NT2/D1 (cell line): Measurements from ENCODE around the gene BACH2.

Source experiments
- DNase-seq: peaks from one replicate; pipeline ENCODE4 v3.0.0-alpha.2; 2011; ENCODE audit warnings: low read depth, low spot score
- H3K27me3 ChIP-seq: 2 replicates; pipeline ENCODE4 v1.6.0; 2011; ENCODE audit warnings: mild to moderate bottlenecking; ENCODE audit not compliant: insufficient read length, insufficient read depth
- H3K36me3 ChIP-seq: 2 replicates; pipeline ENCODE4 v1.6.1; 2011; ENCODE audit warnings: mild to moderate bottlenecking, low read length, mixed read lengths; ENCODE audit not compliant: insufficient read depth, insufficient read length
- H3K4me1 ChIP-seq: 2 replicates; pipeline ENCODE4 v1.5.1; 2011; ENCODE audit not compliant: insufficient read depth, insufficient read length
- H3K4me3 ChIP-seq: 2 replicates; pipeline ENCODE4 v1.5.1; 2011; ENCODE audit warnings: low read depth; ENCODE audit not compliant: insufficient read length
- H3K9ac ChIP-seq: 2 replicates; pipeline ENCODE4 v1.6.0; 2011; ENCODE audit warnings: low read depth; ENCODE audit not compliant: insufficient read length
- H3K9me3 ChIP-seq: 2 replicates; pipeline ENCODE4 v1.5.1; 2011; ENCODE audit warnings: mild to moderate bottlenecking, low read length; ENCODE audit not compliant: insufficient read depth
- SUZ12 ChIP-seq: IDR thresholded peaks from 2 replicates; pipeline ENCODE4 v1.6.1; 2011; ENCODE audit not compliant: insufficient read length, insufficient read depth; ENCODE audit errors: extremely low read depth
- YY1 ChIP-seq: IDR thresholded peaks from 2 replicates; pipeline ENCODE4 v1.6.1; 2011; ENCODE audit not compliant: insufficient read length, insufficient read depth
- ZNF274 ChIP-seq: IDR thresholded peaks from 2 replicates; pipeline ENCODE4 v1.6.1; 2011; ENCODE audit warnings: mild to moderate bottlenecking, low read depth, low read length

BACH2 gene

DNA sequence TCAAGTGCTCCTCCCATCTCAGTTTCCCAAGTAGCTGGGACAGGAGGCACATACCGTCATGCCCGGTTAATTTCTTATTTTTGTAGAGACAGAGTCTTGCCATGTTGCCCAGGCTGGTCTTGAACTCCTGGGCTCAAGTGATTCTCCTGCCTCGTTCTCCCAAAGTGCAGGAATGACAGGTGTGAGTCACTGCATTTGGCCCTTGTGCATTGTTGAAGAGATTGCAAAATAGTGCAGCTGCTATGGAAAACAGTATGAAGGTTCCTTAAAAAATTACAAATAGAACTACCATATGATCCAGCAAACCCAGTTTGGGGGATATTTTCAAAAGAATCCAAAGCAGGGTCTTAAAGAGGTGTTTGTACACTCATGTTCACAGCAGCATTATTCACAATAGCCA lies 333.3 kb downstream of the BACH2 start:
- H3K36me3 ChIP-seq, result no peaks in the 10 kb centered on the region
- H3K27me3 ChIP-seq, result no peaks in the 10 kb centered on the region
- H3K9ac ChIP-seq, result no peak overlapping the region
- no peaks in the 10 kb centered on the region for H3K4me1 ChIP-seq
- no peaks in the 10 kb centered on the region for H3K9me3 ChIP-seq
- TF ChIP-seq YY1 (no peak), SUZ12 (no peak), ZNF274 (no peak)
- DNase-seq, result no peak
- no peak overlapping the region for H3K4me3 ChIP-seq

DNA sequence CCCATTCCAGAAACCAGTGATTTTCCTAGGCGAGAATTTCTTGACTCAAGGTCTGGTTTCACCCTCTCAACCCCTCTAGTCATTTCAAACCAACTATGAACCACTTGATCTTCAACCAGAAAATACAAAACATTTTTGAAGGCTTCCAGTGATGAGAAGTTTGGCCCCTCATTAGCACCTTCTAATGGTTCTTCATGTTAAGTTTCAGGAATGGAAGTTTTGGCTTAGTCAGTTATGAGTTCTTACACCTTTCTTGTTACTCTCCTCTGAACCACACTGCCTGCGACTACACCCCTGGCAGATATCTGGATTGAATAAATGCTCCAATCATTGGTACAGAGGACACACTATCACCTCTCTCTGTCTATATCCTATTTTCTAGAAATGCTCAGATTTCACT lies 335.2 kb downstream of the BACH2 start:
- Histone ChIP-seq H3K36me3 (no peaks in the 10 kb centered on the region), H3K4me3 (no peak overlapping the region), H3K9me3 (no peaks in the 10 kb centered on the region), H3K4me1 (no peaks in the 10 kb centered on the region), H3K9ac (no peak overlapping the region), H3K27me3 (no peaks in the 10 kb centered on the region)
- DNase-seq, result no peak
- no peak for TF ChIP-seq SUZ12
- no peak for TF ChIP-seq ZNF274
- TF ChIP-seq YY1, result no peak

DNA sequence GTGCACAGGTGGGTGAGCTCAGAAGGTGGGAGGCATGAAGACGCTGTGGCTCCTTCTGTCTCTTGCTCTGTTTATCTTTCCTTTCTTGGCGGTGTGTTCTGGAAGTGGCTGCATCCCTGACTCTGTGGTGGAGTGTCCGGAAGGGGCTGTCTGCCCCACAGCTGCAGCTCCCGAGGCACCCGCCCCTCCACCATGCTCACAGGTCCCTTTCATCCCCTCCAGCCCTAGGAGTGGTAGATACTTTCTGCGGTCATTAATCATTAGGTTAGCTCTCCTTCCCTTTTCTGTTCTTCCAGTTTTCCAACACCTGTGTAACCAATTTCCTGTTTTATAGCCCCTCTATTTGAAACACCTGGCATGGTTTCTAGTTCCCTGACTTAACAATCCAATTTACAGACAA lies 336.8 kb downstream of the BACH2 start:
- H3K9me3 ChIP-seq, result no peaks in the 10 kb centered on the region
- no peaks in the 10 kb centered on the region for H3K4me1 ChIP-seq
- no peak for TF ChIP-seq SUZ12
- no peak for TF ChIP-seq YY1
- no peak for TF ChIP-seq ZNF274
- no peaks in the 10 kb centered on the region for H3K27me3 ChIP-seq
- no peak overlapping the region for H3K9ac ChIP-seq
- no peak for DNase-seq
- no peak overlapping the region for H3K4me3 ChIP-seq
- no peaks in the 10 kb centered on the region for H3K36me3 ChIP-seq

DNA sequence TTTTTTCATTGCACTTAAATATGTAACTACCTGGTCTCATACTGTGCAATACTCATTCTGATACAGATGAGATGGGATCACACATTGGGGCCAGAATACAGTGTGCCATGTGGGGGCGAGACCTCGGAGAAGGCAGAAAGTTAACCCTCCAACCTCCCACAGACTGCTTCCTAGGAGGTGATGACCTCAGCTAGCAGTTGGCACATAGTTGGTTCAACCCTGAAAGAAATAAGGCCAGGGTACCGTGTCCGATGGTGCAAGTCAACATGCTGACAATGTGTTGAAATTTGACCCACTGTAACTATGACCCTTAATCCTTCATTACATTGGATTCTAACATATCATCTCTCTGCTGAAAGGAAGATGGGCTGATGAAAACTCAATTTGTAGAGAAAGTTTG lies 340.5 kb downstream of the BACH2 start:
- H3K27me3 ChIP-seq, result no peaks in the 10 kb centered on the region

DNA sequence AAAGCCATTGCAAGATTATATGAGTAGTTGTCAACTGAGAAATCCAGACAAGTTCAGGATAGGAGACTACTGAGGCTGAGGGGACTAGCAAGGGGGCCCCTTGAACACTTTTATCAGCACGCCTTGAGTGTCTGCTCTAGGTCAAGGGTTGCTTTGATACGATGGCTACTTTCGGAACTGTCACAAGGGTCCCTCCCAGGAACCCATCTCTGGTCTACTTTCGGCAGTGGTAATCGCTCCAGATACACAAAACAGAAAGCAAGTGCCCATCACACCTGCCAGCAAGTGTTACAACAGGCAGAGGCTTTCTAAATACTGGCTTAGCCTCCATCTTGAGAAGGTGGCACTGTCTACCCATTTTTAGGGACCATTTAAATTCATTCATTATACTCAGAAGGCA lies 341.3 kb downstream of the BACH2 start:
- Histone ChIP-seq H3K36me3 (peaks cover 6% of the 10 kb centered on the region), H3K4me1 (peaks cover 6% of the 10 kb centered on the region)
- no peak for DNase-seq

More for the DNA sequence above, 340.5 kb downstream of the BACH2 start:
- DNase-seq, result no peak
- H3K4me3 ChIP-seq, result no peak overlapping the region
- H3K9me3 ChIP-seq, result no peaks in the 10 kb centered on the region
- H3K4me1 ChIP-seq, result no peaks in the 10 kb centered on the region
- H3K9ac ChIP-seq, result no peak overlapping the region
- TF ChIP-seq YY1 (no peak), SUZ12 (no peak), ZNF274 (no peak)
- H3K36me3 ChIP-seq, result no peaks in the 10 kb centered on the region

GRCh38 chr6:89954721-89955148 lies 341.9 kb downstream of the BACH2 start:
- peaks cover 11% of the 10 kb centered on the region for H3K36me3 ChIP-seq
- TF ChIP-seq YY1 (no peak), SUZ12 (no peak), ZNF274 (no peak)
- H3K27me3 ChIP-seq, result no peaks in the 10 kb centered on the region
- no peak overlapping the region for H3K4me3 ChIP-seq
- no peak overlapping the region for H3K9ac ChIP-seq
- no peak for DNase-seq
- H3K9me3 ChIP-seq, result no peaks in the 10 kb centered on the region
- peaks cover 8% of the 10 kb centered on the region for H3K4me1 ChIP-seq

More for the DNA sequence above, 341.3 kb downstream of the BACH2 start:
- no peak overlapping the region for H3K9ac ChIP-seq
- H3K9me3 ChIP-seq, result no peaks in the 10 kb centered on the region
- no peaks in the 10 kb centered on the region for H3K27me3 ChIP-seq
- no peak overlapping the region for H3K4me3 ChIP-seq
- TF ChIP-seq ZNF274 (no peak), SUZ12 (no peak), YY1 (no peak)

- peaks cover 8% of the 10 kb centered on the region for H3K4me1 ChIP-seq
- H3K9me3 ChIP-seq, result no peaks in the 10 kb centered on the region
- H3K9ac ChIP-seq, result no peak overlapping the region
- DNase-seq, result no peak
- no peaks in the 10 kb centered on the region for H3K27me3 ChIP-seq
- H3K36me3 ChIP-seq, result peaks cover 11% of the 10 kb centered on the region
- H3K4me3 ChIP-seq, result no peak overlapping the region
- no peak for TF ChIP-seq YY1
- TF ChIP-seq SUZ12, result no peak
- no peak for TF ChIP-seq ZNF274
These were observed 344.0 kb downstream of the BACH2 start for GRCh38 chr6:89952686-89953085.

DNA sequence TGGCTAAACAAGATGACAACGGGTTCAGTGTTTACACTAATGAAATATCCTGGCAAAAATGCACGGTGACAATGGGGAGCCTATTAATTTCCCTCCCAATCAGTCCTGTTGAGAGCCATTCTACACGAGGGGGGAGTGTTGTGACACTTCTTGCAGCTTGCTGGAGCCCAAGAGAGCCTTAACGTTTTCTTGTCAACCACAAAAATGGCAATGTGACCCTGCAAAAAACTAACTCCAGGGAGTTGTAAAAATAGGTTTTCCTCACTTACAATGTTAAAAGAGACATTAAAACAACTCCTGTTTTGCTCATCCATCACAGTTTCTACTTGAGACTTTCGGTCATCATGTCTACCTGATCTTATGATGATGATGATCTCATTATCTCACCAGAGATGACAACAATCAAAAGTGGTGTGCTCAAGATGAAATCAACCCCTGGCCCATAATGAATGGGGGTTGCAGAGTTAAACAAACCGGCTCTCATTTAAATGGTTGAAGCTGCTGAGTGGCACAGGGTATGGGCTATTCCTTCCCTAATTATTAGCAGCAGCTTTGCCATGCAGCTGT lies 344.5 kb downstream of the BACH2 start:
- H3K4me1 ChIP-seq, result peaks cover 8% of the 10 kb centered on the region
- TF ChIP-seq YY1 (no peak), ZNF274 (no peak), SUZ12 (no peak)
- no peaks in the 10 kb centered on the region for H3K9me3 ChIP-seq
- peaks cover 11% of the 10 kb centered on the region for H3K36me3 ChIP-seq
- no peaks in the 10 kb centered on the region for H3K27me3 ChIP-seq
- DNase-seq, result no peak
- H3K9ac ChIP-seq, result no peak overlapping the region
- no peak overlapping the region for H3K4me3 ChIP-seq
